ENCODE measurements around the gene CD300LF.

GRCh38 chr17:74723891-74724290 lies 11.2 kb upstream of the CD300LF start:
- no peak for TF ChIP-seq CTCF (IDR thresholded peaks at IDR 0.05)
- TF ChIP-seq POLR2A (IDR thresholded peaks at IDR 0.05), result no peak
